Activated T-helper 1 cell treated with Interleukin-2 at 50 U/mL for 16 hours (primary cell): ENCODE measurements around the gene ODAD4.

Experiments
- DNase-seq: peaks from one replicate; pipeline ENCODE4 v3.0.0-alpha.2; 2020; ENCODE audit warnings: low read depth

The ODAD4 gene

DNA sequence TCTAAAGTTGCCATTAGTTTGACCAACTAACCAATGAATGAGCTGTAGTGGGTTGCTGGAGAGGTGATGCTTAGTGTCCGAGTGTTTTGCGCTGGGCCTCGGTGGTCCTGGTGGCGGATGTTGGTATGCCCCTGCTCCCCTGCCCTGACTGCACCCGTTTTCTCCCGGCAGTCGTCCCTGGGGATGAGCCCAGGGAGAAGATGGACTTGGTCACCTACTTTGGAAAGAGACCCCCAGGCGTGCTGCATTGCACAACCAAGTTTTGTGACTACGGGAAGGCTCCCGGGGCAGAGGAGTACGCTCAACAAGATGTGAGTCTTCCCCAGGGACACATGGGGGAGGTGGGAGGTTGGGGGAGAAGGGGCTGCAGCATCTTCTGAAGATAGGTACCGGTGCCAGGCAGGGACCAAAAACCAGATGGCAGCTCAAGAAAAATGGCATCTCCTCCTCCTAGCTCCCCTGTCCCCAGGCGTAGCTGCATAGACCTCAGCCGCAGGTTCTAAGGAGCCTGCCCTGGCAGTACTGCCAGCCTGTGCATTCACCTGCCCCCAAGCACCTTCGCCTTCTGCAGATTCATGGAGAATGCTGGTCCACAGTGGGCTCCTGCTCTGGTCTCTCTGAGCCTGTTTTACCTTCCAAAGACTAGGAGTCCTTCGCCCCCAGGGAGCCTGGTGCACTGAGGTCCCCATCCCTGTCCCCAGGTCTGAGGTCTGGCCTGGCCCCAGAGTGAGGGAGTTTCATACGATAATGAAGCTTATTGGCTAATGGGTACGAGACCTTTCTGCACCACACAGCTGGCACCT, 41.5 kb downstream of the ODAD4 start:
- no peak for DNase-seq

DNA sequence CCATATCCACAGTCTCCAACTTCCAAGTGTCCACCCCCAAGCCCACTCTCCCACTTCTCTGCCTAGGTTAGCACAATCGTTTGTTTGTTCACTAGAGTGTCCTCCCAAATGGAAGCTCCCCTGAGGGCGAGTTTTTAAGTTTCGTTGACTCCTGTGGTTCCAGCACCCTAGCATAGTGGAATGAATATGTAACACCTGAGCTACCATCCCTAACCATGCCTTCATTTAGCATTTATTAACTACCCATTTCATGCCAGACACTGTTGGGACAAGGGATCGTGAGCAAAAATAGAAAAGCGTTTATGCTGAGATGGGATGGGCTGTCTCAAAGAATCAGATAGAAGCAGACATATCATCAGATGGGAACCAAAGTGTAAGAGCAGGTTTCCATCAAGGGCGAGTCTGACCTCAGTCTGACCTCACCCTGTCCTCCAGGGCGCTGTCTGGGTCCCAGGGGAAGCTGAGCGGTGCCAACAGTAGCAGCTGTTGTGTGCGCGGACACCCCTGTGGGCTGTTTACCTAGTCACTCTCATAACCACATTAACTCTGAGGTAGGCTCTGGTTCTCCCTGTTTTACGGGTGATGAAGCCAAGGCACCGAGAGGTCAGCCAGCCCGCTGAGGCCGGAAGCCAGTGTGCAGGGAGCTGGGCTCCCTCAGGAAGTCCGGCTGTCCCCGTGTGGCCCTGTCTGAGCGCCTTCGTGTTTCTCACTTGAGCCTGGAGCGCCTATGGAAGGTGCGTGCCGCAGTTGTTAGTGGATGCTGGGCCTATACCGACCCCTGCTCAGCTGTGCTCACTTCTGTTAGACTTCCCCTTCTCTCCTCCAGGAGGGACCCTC, 42.4 kb downstream of the ODAD4 start:
- DNase-seq, result no peak

DNA sequence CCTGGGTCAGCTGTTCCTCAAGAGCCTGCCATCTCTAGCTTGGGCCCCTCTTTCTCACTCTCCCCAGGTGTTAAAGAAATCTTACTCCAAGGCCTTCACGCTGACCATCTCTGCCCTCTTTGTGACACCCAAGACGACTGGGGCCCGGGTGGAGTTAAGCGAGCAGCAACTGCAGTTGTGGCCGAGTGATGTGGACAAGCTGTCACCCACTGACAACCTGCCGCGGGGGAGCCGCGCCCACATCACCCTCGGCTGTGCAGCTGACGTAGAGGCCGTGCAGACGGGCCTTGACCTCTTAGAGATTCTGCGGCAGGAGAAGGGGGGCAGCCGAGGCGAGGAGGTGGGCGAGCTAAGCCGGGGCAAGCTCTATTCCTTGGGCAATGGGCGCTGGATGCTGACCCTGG, 43.0 kb downstream of the ODAD4 start:
- no peak for DNase-seq

DNA sequence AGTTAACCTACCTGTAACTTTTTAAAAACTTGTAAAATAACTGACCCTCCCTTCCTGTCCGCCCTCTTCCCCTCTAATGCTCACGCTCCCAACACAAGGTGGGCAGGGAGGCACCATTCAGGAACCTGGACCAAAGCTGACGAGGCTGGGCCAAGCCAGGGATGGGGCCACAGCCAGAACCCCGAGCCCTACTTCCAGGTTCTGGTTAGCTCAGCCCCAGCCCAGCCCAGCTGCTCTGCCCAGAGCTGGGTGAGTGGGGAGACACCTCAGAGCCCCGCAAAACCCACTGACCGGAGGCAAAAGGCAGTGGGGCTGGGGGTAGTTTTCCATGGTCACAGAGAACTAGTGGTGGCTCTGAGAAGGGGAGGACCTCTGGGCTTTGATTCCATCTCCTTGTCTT, 43.6 kb downstream of the ODAD4 start:
- DNase-seq, result no peak

DNA sequence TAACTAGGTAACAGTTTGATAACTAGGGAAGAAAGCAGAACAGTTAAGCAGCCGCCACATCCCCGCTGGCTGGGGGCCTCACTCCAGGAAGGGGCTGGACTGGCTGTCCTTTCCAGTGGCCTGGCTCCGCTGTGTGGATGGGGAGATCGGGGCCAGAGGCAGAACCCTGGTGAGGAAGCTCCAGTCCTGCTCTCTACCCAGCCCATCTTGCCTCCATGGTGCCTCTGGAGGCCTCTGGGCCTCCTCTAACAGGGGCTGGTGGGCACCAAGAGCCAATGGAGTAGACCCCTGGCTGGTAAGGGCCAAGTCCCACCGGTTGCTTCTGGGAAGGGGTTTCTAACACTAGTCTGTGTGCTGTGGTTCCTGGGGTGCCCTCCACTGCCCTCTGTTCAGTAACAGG, 44.2 kb downstream of the ODAD4 start:
- no peak for DNase-seq

DNA sequence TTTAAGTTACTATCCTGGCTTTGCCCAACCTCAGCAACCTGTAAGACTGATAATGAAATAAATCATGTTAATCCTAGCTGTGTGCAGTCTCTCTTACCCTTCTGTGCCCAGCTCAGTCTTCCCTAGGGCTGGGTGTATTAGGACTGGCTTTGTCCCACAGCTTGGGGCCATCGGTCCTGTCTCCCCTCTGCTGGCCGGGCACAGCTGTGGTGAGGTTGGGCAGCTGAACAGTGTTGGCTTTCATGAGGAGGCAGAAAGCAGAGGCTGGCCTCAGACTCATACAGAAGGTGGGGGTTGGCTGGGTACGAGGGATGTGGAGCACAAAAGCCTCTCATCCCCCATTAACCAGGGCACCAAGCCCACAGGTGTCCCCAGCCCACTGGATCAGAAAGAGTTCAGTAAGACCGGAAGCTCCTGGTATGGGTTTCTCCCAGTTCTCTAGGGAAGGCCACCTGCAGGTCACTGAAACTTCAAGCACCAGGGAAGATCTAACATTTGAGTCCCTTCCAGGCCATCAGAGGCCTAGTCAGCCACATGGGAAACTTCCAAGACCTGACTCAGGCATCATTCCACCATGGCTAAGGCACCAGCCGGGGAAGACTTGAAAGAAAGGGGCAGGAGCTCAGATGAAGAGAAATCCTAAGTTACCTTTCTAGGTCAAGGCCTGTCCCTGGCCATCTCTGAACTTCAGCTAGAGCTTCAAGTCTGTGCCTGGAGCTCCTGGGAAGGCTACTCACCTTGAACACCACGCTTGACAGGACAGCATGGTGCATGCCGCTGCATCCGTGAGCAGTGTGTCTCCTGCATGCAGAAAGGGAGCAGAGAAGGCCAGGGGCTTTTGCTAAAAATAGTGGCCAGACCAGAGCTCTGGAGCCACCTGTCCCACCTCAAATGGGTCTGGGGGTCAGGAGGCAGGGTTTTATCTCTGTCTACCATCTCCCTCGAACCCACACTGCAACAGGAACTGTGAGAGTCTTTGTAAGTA, 45.0 kb downstream of the ODAD4 start:
- DNase-seq, result no peak

DNA sequence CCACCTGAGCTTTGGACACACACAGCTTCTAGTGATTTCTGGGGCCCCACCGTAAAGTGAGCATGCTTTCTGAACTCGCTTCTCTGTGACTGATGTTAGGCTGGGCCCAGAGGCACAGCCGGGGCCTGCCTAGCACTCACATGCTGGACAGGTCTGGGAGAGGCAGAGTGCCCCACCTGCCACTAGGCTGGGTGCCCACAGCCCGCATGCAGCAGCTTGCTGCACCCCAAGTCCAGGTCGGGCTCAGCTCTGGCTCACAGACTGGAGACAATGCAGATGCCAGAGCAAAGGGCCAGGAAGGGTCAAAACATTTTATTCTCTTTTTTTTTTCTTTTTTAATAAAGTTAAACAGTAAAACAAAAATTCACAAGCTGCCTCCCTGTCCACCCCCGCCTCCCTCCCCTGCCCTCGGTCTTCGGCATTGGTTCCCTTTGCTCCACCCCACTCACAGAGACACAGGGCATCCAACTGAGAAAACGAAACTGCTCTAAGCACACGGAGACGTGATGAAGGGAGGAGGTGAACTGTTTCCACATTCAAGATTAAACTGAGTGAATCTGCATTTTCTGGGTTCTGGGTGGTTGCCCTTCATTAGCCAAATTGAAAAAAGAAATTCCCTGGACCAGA, 45.8 kb downstream of the ODAD4 start:
- no peak for DNase-seq

DNA sequence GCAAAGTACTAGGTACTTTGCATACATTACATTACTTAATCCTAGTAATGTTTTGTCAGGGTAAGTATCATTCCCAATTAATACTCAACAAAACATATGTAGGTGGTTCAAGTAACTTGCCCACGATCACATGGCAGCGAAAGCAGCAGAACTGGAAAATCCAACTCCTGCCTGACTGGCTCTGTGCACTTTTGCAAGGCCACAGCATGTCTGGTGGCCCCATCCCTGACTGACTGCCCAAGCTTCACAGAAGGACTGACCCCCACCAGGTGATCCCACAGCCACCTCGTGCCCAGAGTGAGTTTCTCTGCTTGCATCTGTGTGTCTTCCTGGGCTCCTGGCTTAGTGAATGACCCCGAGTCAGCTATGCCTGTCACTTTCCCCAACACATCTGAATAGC, 47.6 kb downstream of the ODAD4 start:
- DNase-seq, result no peak

DNA sequence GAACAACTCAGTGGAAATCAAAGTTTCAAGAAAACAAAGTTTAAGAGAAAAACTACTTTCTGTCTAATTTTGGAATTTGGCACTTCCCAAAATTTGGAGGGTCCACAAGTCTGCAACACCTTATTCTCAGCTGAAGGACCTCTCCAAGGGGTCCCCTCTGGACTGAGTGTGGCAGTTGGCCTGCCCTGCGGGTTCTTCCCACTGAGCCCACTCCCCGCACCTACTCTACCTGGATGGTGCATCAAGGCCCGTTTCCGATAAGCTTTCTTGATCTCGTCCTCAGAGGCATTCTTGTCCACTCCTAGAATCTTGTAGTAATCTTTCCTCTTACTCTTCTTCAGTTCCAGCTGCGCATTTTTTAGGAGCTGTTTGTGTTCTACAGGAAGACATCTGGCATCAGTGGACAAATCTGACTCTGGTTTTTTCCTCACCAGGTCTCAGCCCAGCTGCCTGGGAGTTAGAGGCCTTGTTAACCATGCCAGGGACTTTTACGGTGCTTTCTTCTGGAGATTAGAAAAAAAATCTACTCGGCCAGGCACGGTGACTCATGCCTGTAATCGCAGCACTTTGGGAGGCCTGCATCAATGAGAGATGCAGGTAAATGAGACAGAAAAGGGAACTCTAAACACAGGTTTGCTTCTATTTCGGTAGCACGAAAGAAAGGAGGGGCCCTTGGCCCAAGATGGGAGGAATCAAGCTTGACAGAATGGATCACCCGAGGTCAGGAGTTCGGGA, 51.8 kb downstream of the ODAD4 start:
- no peak for DNase-seq

DNA sequence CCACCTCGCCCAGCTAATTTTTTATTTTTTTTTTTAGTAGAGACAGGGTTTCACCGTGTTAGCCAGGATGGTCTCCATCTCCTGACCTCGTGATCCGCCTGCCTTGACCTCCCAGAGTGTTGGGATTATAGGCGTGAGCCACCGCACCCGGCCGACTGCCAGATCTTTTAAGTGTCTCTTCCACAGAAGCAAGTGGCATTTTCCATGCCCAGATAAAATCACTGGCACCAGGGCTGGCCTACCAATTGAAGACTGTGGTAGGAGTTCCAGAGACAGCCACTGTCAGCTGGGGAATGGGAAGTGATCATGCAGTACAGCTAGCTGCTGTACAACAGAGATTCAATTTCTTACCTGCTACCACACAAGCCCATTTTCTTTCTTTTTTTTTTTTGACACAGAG, 54.0 kb downstream of the ODAD4 start:
- no peak for DNase-seq

DNA sequence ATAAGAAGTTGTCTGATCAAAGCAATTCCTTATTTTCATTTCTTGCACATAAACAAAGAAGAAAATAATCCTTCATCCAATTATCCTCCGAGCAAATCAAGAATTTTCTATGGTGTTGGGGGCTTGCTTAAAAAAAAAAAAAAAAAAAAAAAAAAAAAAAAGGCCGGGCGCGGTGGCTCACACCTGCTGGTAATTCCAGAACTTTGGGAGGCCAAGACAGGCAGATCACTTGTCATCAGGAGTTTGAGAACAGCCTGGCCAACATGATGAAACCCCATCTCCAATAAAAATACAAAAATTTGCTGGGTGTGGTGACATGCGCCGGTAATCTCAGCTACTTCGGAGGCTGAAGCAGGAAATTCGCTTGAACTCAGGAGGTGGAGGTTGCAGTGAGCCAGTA, 55.5 kb downstream of the ODAD4 start:
- no peak for DNase-seq

DNA sequence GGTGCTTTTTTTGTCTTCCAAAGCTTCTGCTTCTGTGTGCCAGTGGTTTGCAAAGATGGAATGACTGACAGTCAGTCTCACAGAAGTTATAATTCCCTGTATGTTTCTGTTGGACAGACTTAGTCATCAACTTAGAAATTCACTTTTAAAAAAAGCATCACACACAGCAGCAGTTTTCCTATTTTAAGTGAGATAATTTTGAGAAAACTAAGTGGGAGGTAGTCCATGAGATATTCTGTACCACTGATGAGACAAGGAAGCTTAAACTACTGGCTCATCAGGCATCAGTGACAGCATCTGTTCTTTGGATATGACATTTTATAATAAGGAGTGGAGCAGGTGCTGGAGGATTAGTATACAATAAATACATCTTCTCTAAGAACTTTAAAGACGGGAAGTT, 56.2 kb downstream of the ODAD4 start:
- no peak for DNase-seq

DNA sequence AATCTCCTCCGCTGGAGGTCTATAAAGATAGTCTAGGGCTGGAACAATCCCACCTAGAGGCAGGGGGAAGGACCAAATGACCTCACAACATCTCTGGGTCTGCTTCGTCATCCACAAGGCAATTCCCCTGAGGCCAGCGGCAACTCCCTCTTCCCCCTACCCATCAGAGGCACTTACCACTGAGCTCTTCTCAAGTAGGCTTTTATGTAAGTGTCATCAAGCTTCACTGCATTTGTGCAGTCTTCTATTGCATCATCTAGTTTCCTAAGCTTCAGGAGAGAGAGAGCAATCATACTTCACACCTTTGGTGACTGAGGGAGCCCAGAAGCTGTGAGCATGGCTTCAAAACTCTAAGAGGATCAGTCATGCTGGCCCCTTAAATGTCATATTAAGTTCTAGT, 57.2 kb downstream of the ODAD4 start:
- no peak for DNase-seq

DNA sequence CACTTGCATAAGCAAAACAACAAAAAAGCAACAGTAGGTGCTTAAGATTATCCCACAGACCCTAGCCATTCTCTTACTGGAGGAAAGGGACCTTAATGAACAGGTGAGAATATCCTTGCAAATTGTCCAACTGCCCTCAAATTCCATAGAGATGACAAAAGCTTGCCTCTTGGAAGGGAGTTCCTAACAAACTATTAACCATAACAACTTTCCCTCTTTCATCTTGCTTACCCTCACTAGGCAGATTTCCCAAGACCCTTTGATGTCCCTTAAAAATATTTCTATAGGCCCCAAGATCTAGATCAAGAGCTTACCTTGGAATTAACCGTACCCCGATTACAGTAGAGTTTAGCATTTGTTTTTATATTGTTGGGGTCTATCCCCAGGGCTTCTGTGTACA, 58.0 kb downstream of the ODAD4 start:
- no peak for DNase-seq

DNA sequence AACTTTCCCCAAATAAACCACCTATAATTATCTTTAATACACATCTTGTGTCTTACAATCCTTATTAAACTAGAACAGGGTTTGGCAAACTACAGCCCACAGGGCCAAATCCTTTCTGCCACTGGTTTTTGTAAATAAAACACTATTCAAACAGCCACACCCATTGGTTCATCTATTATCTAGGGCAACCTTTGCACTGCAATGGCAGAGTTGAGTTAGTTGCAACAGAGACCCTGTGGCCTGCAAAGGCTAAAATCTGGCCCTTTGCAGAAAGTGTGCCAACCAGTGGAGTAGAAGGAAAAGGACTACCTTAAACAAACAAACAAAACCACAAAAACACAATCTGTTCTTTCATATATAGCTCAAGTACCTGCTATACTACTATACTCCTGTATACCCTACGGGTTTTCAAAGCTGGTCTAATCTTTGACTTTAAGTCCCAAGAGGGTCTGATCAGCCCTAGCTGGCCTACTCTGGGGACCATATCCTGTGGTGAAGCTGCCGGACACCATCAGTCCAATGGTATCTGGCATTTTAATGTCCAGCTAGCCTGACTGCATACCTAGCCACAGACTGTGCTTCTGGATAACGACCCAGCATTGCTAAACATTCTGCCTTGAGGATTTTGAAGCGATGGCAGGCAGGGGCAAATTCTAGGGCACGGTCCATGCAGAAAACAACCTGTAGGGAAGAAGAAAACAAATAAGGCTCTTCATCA, 59.4 kb downstream of the ODAD4 start:
- DNase-seq, result no peak

DNA sequence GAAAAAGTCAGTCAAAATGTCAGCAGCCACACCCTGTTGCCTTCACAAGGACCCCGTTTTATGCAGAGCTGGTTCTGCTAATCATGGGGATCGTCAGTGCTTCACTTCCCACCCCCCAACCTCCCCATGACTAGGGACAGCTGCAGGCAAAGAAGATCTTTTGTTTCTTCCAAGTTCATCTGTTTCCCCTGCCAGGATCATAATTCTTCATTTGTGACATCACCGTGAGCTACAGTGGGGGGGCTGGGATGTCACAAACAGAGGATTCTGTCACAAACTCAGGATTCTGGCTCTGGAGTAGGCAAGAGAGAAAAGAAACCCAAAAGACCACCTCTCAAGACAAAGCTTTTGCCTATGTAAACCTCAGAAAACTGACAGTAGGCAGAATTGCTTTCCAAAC, 62.2 kb downstream of the ODAD4 start:
- no peak for DNase-seq

DNA sequence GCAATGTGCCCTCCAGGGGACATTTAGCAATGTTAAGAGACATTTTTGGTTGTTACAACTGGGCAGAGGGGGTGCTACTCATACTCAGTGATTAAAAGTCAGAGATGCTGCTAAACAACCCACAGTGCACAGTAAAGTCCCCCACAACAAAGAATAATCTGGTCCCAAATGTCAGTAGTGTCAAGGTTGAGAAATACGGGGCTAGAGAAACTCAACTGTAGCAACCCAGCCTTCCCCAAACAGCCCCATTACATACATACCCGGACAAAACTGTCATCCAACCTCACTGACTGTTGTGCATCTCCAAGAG, 66.4 kb downstream of the ODAD4 start:
- DNase-seq, result no peak

DNA sequence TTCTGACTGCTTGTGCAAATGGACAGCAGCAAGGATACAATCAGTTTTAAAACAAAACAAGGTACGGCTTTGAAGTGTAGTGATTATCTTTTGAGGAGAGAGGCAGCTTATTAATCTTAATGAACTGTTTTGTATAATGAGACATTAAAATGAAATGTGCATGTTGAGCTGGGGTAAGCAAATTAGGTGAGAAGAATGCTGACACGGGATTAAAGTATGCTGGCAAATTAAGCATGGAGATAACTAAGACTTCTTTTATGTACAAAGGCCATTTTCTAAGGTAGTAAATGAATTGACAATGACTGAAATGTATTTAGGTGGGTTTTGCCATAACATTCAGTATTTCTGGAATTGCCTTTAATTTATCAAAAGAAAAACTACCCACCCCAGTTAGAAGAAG, 68.1 kb downstream of the ODAD4 start:
- no peak for DNase-seq

DNA sequence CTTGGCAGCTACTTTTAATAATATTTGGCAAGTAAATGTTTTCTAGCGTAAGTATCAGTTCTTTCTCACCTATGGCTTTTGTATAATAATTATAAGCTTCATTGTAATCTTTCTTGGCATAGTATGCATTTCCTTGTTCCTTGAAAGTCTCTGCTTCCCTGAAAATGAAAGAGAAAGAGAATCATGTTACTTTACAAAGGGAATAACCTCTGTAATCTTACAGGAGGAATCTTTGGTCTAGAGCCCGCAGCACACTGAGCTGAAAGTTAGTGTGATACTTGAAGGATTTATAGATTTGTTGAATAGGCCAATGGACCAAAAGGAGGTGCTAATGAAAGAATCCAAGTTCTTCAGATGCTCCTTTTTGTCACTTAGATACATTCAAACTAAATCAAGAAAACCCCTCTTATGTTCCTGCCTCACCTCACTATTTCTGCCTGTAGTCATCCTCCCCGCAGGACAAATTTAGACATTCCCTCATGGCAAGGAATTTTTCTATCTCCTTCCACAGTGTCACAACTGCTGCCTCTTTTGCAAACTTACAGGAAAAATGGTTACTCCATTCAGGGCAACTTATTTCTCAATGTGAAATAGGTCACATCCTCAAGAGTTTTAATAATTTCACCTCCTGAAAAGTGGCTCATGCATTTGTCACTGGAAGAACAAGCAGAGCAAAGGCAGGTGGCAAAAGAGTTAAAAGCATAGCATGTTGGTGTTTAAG, 70.2 kb downstream of the ODAD4 start:
- DNase-seq, result no peak

DNA sequence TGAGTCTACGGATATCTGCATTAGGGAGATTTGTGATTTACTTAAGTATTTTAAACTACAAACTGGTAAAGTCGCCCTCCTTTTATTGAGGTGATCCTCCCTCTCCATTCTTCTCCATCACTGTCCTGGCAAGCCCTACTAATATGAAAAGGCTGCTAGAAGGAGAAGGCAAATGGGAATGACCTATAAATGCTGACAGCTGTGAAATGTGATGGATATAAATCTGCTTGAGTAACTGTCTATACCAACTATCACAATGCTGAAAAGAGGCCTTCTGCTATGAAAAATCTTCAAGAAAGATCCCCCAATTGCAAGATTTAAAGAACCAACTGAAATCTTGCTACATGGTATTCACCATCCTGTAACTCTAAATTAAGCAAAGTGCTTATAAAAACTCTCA, 71.3 kb downstream of the ODAD4 start:
- no peak for DNase-seq
